ENCODE measurements around the gene GPR173.

DNA sequence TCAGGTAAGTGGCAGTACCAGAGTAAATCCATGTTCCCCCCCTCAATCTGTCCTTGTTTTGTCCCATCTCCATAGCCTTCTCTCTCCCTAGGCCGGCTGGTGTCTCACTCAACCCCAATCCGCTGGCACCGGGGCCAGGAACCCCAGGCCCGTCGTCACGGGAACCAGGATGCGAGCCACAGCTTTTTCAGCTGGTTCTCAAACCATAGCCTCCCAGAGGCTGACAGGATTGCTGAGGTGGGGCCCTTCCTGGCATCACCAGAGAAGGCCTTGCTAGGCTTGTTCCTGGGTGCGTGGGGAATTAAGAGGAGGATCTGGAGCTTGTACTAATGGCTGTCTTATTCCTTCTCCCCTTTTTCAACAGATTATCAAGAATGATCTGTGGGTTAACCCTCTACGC is 36.3 kb downstream of the GPR173 start:
- TF ChIP-seq POLR2A (IDR thresholded peaks at IDR 0.05) (no peak), POLR2AphosphoS5 (IDR thresholded peaks at IDR 0.05) (no peak)
- TF ChIP-seq, protein P1, sequence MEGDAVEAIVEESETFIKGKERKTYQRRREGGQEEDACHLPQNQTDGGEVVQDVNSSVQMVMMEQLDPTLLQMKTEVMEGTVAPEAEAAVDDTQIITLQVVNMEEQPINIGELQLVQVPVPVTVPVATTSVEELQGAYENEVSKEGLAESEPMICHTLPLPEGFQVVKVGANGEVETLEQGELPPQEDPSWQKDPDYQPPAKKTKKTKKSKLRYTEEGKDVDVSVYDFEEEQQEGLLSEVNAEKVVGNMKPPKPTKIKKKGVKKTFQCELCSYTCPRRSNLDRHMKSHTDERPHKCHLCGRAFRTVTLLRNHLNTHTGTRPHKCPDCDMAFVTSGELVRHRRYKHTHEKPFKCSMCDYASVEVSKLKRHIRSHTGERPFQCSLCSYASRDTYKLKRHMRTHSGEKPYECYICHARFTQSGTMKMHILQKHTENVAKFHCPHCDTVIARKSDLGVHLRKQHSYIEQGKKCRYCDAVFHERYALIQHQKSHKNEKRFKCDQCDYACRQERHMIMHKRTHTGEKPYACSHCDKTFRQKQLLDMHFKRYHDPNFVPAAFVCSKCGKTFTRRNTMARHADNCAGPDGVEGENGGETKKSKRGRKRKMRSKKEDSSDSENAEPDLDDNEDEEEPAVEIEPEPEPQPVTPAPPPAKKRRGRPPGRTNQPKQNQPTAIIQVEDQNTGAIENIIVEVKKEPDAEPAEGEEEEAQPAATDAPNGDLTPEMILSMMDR (IDR thresholded peaks at IDR 0.05), result no peak
